CD14-positive monocyte (primary cell): Measurements from ENCODE around the gene FGGY. TPM values are rescaled to one million over a fixed set of nuclear protein-coding genes. Genes with fewer than 3 reads are reported as not detected.
A peak's percentile ranks its signal among the peaks of the same experiment; 100 is the strongest.

Experiments used
- DNase-seq, 3 donors: peaks; one replicate each; pipeline ENCODE4 v3.0.0-alpha.2; 2011 to 2022
- H2AFZ ChIP-seq: 2 replicates; pipeline ENCODE4 v1.6.0; 2012; ENCODE audit warnings: mild to moderate bottlenecking, low read depth, low read length, inconsistent platforms; ENCODE audit not compliant: insufficient read depth, poor library complexity, severe bottlenecking
- H3K27ac ChIP-seq, 2 donors: 1 replicate in 1 of 2; 2 replicates in 1 of 2; pipeline ENCODE4 v1.5.1; 2012 to 2013; ENCODE audit warnings: low read length in 2 of 2, control low read depth in 1 of 2, inconsistent platforms in 1 of 2, low read depth in 1 of 2, mild to moderate bottlenecking in 1 of 2
- H3K27me3 ChIP-seq, 2 donors: one replicate each; pipeline versions ENCODE4 v1.6.0 to v1.6.1; 2011 to 2013; ENCODE audit warnings: low read length in 2 of 2; ENCODE audit not compliant: control insufficient read depth in 2 of 2, insufficient read depth in 2 of 2
- H3K36me3 ChIP-seq, 2 donors: replicated peaks in 1 of 2; 1 replicate in 1 of 2; 2 replicates in 1 of 2; pipeline versions ENCODE4 v1.5.1 to v1.6.1; 2012 to 2013; ENCODE audit warnings: low read length in 2 of 2, control low read depth in 1 of 2, inconsistent platforms in 1 of 2, mild to moderate bottlenecking in 1 of 2; ENCODE audit not compliant: insufficient read depth in 2 of 2, control insufficient read depth in 1 of 2
- H3K4me1 ChIP-seq, 2 donors: 1 replicate in 1 of 2; 2 replicates in 1 of 2; pipeline versions ENCODE4 v1.5.1 to v1.6.1; 2012 to 2013; ENCODE audit warnings: low read length in 2 of 2, control low read depth in 1 of 2, inconsistent platforms in 1 of 2, mild to moderate bottlenecking in 1 of 2, moderate library complexity in 1 of 2; ENCODE audit not compliant: insufficient read depth in 2 of 2, control insufficient read depth in 1 of 2
- H3K4me2 ChIP-seq: replicated peaks from 2 replicates; pipeline ENCODE3; 2012; ENCODE audit warnings: low read length, moderate library complexity, mild to moderate bottlenecking; ENCODE audit not compliant: poor library complexity, severe bottlenecking; ENCODE audit errors: extremely low read depth
- H3K4me3 ChIP-seq, 3 experiments: fragments of 200-600 bp in 1 of 3; sonication (generic) in 1 of 3; replicated peaks in 1 of 3; 1 replicate in 2 of 3; 2 replicates in 1 of 3; pipeline ENCODE4 v1.5.1; 2011 to 2013; ENCODE audit warnings: low read length in 3 of 3, mild to moderate bottlenecking in 3 of 3, control low read depth in 2 of 3, low read depth in 2 of 3, inconsistent platforms in 1 of 3, moderate library complexity in 1 of 3
- H3K79me2 ChIP-seq: 2 replicates; pipeline ENCODE4 v1.6.0; 2012; ENCODE audit warnings: mild to moderate bottlenecking, control low read depth, inconsistent platforms, low read length, moderate library complexity; ENCODE audit not compliant: insufficient read depth
- H3K9ac ChIP-seq: 2 replicates; pipeline ENCODE4 v1.6.0; 2017; ENCODE audit warnings: low read length, mild to moderate bottlenecking; ENCODE audit not compliant: insufficient read depth, poor library complexity, severe bottlenecking
- H3K9me3 ChIP-seq, 2 donors: replicated peaks in 1 of 2; 1 replicate in 1 of 2; 2 replicates in 1 of 2; pipeline versions ENCODE4 v1.5.1 to v1.6.1; 2012 to 2013; ENCODE audit warnings: low read length in 2 of 2, control low read depth in 1 of 2; ENCODE audit not compliant: control insufficient read depth in 1 of 2, insufficient read depth in 1 of 2
- H4K20me1 ChIP-seq: 2 replicates; pipeline ENCODE4 v1.6.0; 2012; ENCODE audit warnings: mild to moderate bottlenecking, low read length, control low read depth, moderate library complexity; ENCODE audit not compliant: insufficient read depth
- H3K27ac Mint-ChIP-seq, 7 donors: one replicate each; pipeline ENCODE4 v1.8.0; 2020; ENCODE audit warnings: mild to moderate bottlenecking in 7 of 7, mixed read lengths in 7 of 7, moderate library complexity in 6 of 7, inconsistent platforms in 2 of 7
- H3K27me3 Mint-ChIP-seq, 3 donors: one replicate each; pipeline ENCODE4 v1.8.0; 2021 to 2022; ENCODE audit warnings: low read depth in 3 of 3, mild to moderate bottlenecking in 3 of 3, mixed read lengths in 3 of 3, moderate library complexity in 3 of 3, inconsistent platforms in 1 of 3
- H3K36me3 Mint-ChIP-seq, 2 donors: one replicate each; pipeline ENCODE4 v1.8.0; 2020; ENCODE audit warnings: mixed read lengths in 2 of 2, inconsistent platforms in 1 of 2, mild to moderate bottlenecking in 1 of 2
- H3K4me1 Mint-ChIP-seq: one replicate; pipeline ENCODE4 v1.8.0; 2020; ENCODE audit warnings: mild to moderate bottlenecking, mixed read lengths
- H3K4me3 Mint-ChIP-seq, 2 donors: one replicate each; pipeline ENCODE4 v1.8.0; 2020; ENCODE audit warnings: mild to moderate bottlenecking in 2 of 2, mixed read lengths in 2 of 2, moderate library complexity in 1 of 2
- H3K9me3 Mint-ChIP-seq, 7 donors: one replicate each; pipeline ENCODE4 v1.8.0; 2020 to 2022; ENCODE audit warnings: mixed read lengths in 7 of 7, mild to moderate bottlenecking in 6 of 7, moderate library complexity in 6 of 7, inconsistent platforms in 2 of 7
- WGBS: methylation state at CpG from one replicate; pipeline ENCODE4 v1.1.5; 2013; ENCODE audit warnings: missing lambda C conversion rate; ENCODE audit not compliant: insufficient coverage; 5-methylcytosine and 5-hydroxymethylcytosine counted together
- intact Hi-C, 2 donors: fragments of 100-400 bp; cut with micrococcal nuclease; formaldehyde crosslinking; loops; one replicate each; pipeline versions ENCODE4 v1.15.0 to v1.15.1; 2023
- polyA plus RNA-seq, 3 donors: library from polyadenylated mRNA; depleted of rRNA in 1 of 3; unstranded in 2 of 3; stranded (reverse) in 1 of 3; fragments of 300-500 nt in 2 of 3; fragments of >200 nt in 1 of 3; fragmentation: Illumina TruSeq in 2 of 3; gene quantifications; 1 replicate in 2 of 3; 2 replicates in 1 of 3; pipeline ENCODE4 v1.2.3, GENCODE V29; 2012 to 2021
- TF ChIP-seq, protein P1 (sequence below): fragments of 200-600 bp; IDR thresholded peaks from one replicate; pipeline ENCODE4 v1.8.0; 2022; ENCODE audit warnings: antibody characterized with exemption, mild to moderate bottlenecking

FGGY gene
- polyA plus RNA-seq, 3 donors: 2.3 to 4.3 (median 2.9) TPM

DNA sequence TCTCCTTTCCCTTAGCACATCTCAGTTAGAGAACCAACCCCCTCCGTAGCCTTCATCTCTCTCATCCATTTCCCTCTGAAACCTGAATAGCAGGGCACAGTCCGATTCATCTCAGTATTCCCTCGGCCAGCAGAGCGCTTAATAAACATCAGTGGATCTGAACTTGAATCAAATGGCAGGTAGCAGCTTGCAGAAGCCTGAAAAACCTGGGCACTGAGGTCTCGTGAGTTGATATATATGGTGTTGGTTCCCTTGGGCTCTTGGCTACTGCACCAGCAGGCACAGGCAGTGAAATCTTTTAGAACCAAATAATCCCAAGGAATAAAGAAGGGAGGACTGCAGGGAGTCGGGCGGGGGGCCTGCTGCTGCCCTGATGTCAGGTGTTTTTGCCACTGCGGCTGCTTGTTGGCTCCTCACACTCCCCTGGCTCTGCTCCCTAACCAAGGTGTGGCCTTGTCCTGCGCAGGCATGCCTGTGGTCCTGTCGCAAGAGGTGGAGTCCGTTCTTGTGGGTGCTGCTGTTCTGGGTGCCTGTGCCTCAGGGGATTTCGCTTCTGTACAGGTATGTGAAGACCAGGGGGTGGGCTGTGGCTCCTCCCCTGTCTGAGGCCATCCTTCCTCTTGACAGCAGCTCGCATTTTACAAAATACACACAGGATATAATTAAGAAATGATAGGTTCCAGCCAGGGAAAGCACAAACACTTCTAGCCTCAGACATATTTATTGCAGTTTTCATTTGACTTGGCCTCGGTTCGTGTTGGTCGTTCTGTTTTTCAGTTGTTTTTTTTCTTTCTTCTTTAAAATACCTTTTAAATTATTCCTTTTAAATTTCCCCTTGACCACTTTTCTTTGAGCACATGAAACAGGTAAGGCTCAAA, 376.9 kb downstream of the FGGY start:
- H3K9me3 Mint-ChIP-seq: peaks cover 0 to 7% (median 0%) of the 10 kb centered on the region in 7 donors
- H3K36me3 ChIP-seq: no peaks in the 10 kb centered on the region
- H3K4me3 Mint-ChIP-seq: peak overlapping the region in 1 of 2 donors; percentile 87
- H3K4me1 Mint-ChIP-seq: peaks cover 79% of the 10 kb centered on the region
- no peaks in the 10 kb centered on the region for H3K9me3 ChIP-seq
- TF ChIP-seq, protein P1, sequence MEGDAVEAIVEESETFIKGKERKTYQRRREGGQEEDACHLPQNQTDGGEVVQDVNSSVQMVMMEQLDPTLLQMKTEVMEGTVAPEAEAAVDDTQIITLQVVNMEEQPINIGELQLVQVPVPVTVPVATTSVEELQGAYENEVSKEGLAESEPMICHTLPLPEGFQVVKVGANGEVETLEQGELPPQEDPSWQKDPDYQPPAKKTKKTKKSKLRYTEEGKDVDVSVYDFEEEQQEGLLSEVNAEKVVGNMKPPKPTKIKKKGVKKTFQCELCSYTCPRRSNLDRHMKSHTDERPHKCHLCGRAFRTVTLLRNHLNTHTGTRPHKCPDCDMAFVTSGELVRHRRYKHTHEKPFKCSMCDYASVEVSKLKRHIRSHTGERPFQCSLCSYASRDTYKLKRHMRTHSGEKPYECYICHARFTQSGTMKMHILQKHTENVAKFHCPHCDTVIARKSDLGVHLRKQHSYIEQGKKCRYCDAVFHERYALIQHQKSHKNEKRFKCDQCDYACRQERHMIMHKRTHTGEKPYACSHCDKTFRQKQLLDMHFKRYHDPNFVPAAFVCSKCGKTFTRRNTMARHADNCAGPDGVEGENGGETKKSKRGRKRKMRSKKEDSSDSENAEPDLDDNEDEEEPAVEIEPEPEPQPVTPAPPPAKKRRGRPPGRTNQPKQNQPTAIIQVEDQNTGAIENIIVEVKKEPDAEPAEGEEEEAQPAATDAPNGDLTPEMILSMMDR: no peak
- H4K20me1 ChIP-seq: no peaks in the 10 kb centered on the region
- 67% methylated on average over 7 of the region's 16 CpGs for WGBS
- intact Hi-C loops: loop anchor here in 1 of 2 donors (10.0 kb wide), 4 partner anchors 119 to 789 kb away; no protein-coding TSS in a partner anchor
- H3K4me3 ChIP-seq: peak overlapping the region in 1 of 3 experiments; percentile 43
- H3K4me2 ChIP-seq: peak overlapping the region; percentile 40
- no peaks in the 10 kb centered on the region for H3K27me3 ChIP-seq
- H3K27ac ChIP-seq: peak overlapping the region; percentile 79 to 87
- DNase-seq: peak in 1 of 3 donors; percentile 24
- H2AFZ ChIP-seq: no peak overlapping the region
- peak overlapping the region; percentile 90 to 97 (median 95) for H3K27ac Mint-ChIP-seq
- peaks cover 3 to 15% of the 10 kb centered on the region in 2 donors for H3K36me3 Mint-ChIP-seq
- H3K4me1 ChIP-seq: peaks cover 72 to 81% of the 10 kb centered on the region in 2 donors
- peaks cover 0 to 2% (median 0%) of the 10 kb centered on the region in 3 donors for H3K27me3 Mint-ChIP-seq
- no peaks in the 10 kb centered on the region for H3K79me2 ChIP-seq
- peak overlapping the region; percentile 17 for H3K9ac ChIP-seq

DNA sequence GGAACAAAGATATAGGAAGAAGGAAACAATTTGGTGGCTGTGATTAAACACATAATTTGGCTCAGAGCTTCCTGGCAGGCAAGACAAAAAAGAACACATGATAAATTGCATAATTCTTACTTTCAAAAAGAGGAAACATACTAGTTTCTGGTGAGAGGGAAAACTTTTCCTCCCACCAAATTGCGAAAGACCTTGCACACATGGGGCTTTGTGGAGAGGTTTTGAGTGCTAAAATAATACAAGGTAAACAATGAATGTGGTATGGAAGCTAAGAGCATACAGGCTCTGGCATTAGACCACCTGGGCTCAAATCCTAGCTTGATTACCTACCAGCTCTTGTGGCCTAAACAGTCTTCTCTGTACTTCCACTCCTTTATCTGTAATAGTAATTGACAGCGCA, 377.7 kb downstream of the FGGY start:
- peak overlapping the region in 1 of 2 donors; percentile 87 for H3K4me3 Mint-ChIP-seq
- H3K27me3 ChIP-seq: no peaks in the 10 kb centered on the region
- H3K36me3 Mint-ChIP-seq: peaks cover 3 to 15% of the 10 kb centered on the region in 2 donors
- peak overlapping the region; percentile 90 to 97 (median 95) for H3K27ac Mint-ChIP-seq
- peaks cover 0 to 2% (median 0%) of the 10 kb centered on the region in 3 donors for H3K27me3 Mint-ChIP-seq
- no peak overlapping the region for H2AFZ ChIP-seq
- peak; percentile 82 to 94 (median 94) for DNase-seq
- no peaks in the 10 kb centered on the region for H4K20me1 ChIP-seq
- peaks cover 0 to 7% (median 0%) of the 10 kb centered on the region in 7 donors for H3K9me3 Mint-ChIP-seq
- no peak overlapping the region for H3K9ac ChIP-seq
- H3K4me3 ChIP-seq: peak overlapping the region in 1 of 3 experiments; percentile 26
- peak overlapping the region; percentile 6 to 87 for H3K27ac ChIP-seq
- no CpG with 5 or more reads among the region's 2 CpGs for WGBS
- H3K36me3 ChIP-seq: no peaks in the 10 kb centered on the region
- TF ChIP-seq, protein P1: no peak
- intact Hi-C loops: loop anchor here in 1 of 2 donors (10.0 kb wide), 4 partner anchors 120 to 790 kb away; no protein-coding TSS in a partner anchor
- no peaks in the 10 kb centered on the region for H3K9me3 ChIP-seq
- no peaks in the 10 kb centered on the region for H3K79me2 ChIP-seq
- H3K4me1 Mint-ChIP-seq: peaks cover 83% of the 10 kb centered on the region
- peak overlapping the region; percentile 40 for H3K4me2 ChIP-seq
- peaks cover 74 to 83% of the 10 kb centered on the region in 2 donors for H3K4me1 ChIP-seq
